Loucy (cell line): Measurements from ENCODE around the gene UBE2K.

Experiments
- H2AFZ ChIP-seq: fragments of 200-600 bp; sonication (generic); 2 replicates; pipeline ENCODE4 v1.6.0; 2016; ENCODE audit warnings: antibody characterized with exemption, mild to moderate bottlenecking, low read length, moderate library complexity
- H3F3A ChIP-seq: fragments of 200-600 bp; 2 replicates; pipeline ENCODE4 v1.6.0; 2016; ENCODE audit warnings: antibody characterized with exemption, low read depth, mild to moderate bottlenecking
- H3K27me3 ChIP-seq: fragments of 200-600 bp; sonication (generic); 2 replicates; pipeline ENCODE4 v1.6.1; 2014; ENCODE audit warnings: low read length, mild to moderate bottlenecking; ENCODE audit not compliant: insufficient read depth, poor library complexity, severe bottlenecking
- H3K36me3 ChIP-seq: fragments of 200-600 bp; sonication (generic); 2 replicates; pipeline ENCODE4 v1.6.1; 2016; ENCODE audit warnings: low read length; ENCODE audit not compliant: insufficient read depth
- H3K4me1 ChIP-seq: fragments of 200-600 bp; sonication (generic); 2 replicates; pipeline ENCODE4 v1.5.1; 2014; ENCODE audit warnings: low read length, mild to moderate bottlenecking; ENCODE audit not compliant: insufficient read depth, poor library complexity, severe bottlenecking
- H3K4me2 ChIP-seq: fragments of 200-600 bp; sonication (generic); 2 replicates; pipeline ENCODE4 v1.6.0; 2014; ENCODE audit warnings: antibody characterized with exemption, low read length, low read depth, mild to moderate bottlenecking; ENCODE audit not compliant: poor library complexity, severe bottlenecking
- H3K4me3 ChIP-seq: fragments of 200-600 bp; sonication (generic); 2 replicates; pipeline ENCODE4 v1.5.1; 2014; ENCODE audit warnings: low read length, mild to moderate bottlenecking, mixed read lengths; ENCODE audit not compliant: poor library complexity, severe bottlenecking
- H3K79me2 ChIP-seq: fragments of 200-600 bp; sonication (generic); 2 replicates; pipeline ENCODE4 v1.6.1; 2014; ENCODE audit warnings: low read length; ENCODE audit not compliant: insufficient read depth
- H3K9ac ChIP-seq: fragments of 200-600 bp; sonication (generic); 2 replicates; pipeline ENCODE4 v1.6.0; 2014; ENCODE audit warnings: mild to moderate bottlenecking, low read depth, low read length, moderate library complexity; ENCODE audit not compliant: poor library complexity, severe bottlenecking
- H3K9me2 ChIP-seq: fragments of 200-600 bp; sonication (generic); replicated peaks from 2 replicates; pipeline ENCODE4 v1.6.1; 2016; ENCODE audit warnings: low read depth, low read length, mixed read lengths
- H3K9me3 ChIP-seq: fragments of 200-600 bp; sonication (generic); 2 replicates; pipeline ENCODE4 v1.6.1; 2014; ENCODE audit warnings: mild to moderate bottlenecking, antibody characterized with exemption, low read length, low read depth; ENCODE audit not compliant: insufficient read depth
- H4K20me1 ChIP-seq: fragments of 200-600 bp; sonication (generic); 2 replicates; pipeline ENCODE4 v1.6.0; 2014; ENCODE audit warnings: antibody characterized with exemption, low read length, mild to moderate bottlenecking; ENCODE audit not compliant: insufficient read depth, poor library complexity, severe bottlenecking
- EZH2phosphoT487 ChIP-seq: fragments of 200-600 bp; IDR thresholded peaks from 2 replicates; pipeline ENCODE4 v1.6.1; 2018; ENCODE audit warnings: antibody characterized with exemption, mild to moderate bottlenecking, moderate library complexity, borderline replicate concordance
- TF ChIP-seq, protein P1 (sequence below): fragments of 200-600 bp; sonication (generic); conservative IDR thresholded peaks from 2 replicates; pipeline ENCODE4 v1.5.1; 2014; ENCODE audit warnings: mild to moderate bottlenecking, antibody characterized with exemption, low read length

Gene UBE2K

DNA sequence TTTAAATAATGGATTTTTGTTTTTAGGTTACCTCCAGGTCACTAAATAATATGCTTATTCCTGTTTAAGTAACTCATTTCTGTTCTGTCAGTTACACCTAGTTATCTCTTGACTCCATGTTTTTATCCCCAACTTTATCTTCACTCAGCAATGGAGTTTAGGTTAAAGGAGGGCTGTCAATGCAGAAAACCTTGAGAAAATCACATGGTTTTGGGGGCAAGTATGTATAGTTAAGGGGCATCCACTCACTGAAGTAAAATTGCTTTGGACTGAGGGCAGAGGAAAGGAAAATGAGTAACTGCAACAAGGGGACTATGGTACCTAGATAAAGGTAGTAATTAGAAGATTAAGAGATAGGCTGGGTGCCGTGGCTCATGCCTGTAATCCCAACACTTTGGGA lies 87.1 kb downstream of the UBE2K start:
- H3K4me3 ChIP-seq = no peak overlapping the region
- H3K9me3 ChIP-seq = no peaks in the 10 kb centered on the region
- H3F3A ChIP-seq = peaks cover 2% of the 10 kb centered on the region; the same call in 1 of the 2 replicates
- no peaks in the 10 kb centered on the region for H3K4me1 ChIP-seq
- H2AFZ ChIP-seq = no peak overlapping the region
- no peaks in the 10 kb centered on the region for H3K27me3 ChIP-seq
- no peak overlapping the region for H3K4me2 ChIP-seq
- H3K9me2 ChIP-seq = no peaks in the 10 kb centered on the region
- H3K9ac ChIP-seq = no peak overlapping the region
- peaks cover 3% of the 10 kb centered on the region; the same call in 1 of the 2 replicates for H3K36me3 ChIP-seq
- H3K79me2 ChIP-seq = no peaks in the 10 kb centered on the region
- no peaks in the 10 kb centered on the region for H4K20me1 ChIP-seq
- TF ChIP-seq, protein P1, sequence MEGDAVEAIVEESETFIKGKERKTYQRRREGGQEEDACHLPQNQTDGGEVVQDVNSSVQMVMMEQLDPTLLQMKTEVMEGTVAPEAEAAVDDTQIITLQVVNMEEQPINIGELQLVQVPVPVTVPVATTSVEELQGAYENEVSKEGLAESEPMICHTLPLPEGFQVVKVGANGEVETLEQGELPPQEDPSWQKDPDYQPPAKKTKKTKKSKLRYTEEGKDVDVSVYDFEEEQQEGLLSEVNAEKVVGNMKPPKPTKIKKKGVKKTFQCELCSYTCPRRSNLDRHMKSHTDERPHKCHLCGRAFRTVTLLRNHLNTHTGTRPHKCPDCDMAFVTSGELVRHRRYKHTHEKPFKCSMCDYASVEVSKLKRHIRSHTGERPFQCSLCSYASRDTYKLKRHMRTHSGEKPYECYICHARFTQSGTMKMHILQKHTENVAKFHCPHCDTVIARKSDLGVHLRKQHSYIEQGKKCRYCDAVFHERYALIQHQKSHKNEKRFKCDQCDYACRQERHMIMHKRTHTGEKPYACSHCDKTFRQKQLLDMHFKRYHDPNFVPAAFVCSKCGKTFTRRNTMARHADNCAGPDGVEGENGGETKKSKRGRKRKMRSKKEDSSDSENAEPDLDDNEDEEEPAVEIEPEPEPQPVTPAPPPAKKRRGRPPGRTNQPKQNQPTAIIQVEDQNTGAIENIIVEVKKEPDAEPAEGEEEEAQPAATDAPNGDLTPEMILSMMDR = no peak
- no peak for TF ChIP-seq EZH2phosphoT487

DNA sequence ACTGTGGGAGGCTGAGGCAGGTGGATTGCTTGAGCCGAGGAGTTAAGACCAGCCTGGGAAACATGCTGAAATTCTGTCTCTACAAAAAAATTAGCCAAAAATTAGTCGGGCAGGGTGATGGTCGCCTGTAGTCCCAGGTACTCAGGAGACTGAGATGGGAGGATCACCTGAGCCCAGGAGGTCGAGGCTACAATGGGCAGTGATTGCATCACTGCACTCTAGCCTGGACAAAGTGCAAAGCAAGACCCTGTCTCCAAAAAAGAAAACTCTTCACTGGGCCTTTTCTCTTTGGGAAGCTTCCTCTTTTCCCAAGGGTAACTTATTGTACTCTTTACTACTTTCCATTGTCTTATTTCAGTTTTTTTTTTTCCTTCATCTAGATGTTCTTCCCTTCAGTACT lies 88.9 kb downstream of the UBE2K start:
- TF ChIP-seq EZH2phosphoT487 = no peak
- TF ChIP-seq, protein P1 = no peak
- no peak overlapping the region for H3K9ac ChIP-seq
- H3K4me2 ChIP-seq = no peak overlapping the region
- no peak overlapping the region for H3K4me3 ChIP-seq
- H4K20me1 ChIP-seq = no peaks in the 10 kb centered on the region
- no peaks in the 10 kb centered on the region for H3K9me2 ChIP-seq
- no peaks in the 10 kb centered on the region for H3K36me3 ChIP-seq
- H3F3A ChIP-seq = peaks cover 2% of the 10 kb centered on the region; the same call in 1 of the 2 replicates
- H3K27me3 ChIP-seq = no peaks in the 10 kb centered on the region
- no peak overlapping the region for H2AFZ ChIP-seq
- no peaks in the 10 kb centered on the region for H3K4me1 ChIP-seq
- H3K79me2 ChIP-seq = no peaks in the 10 kb centered on the region
- no peaks in the 10 kb centered on the region for H3K9me3 ChIP-seq

DNA sequence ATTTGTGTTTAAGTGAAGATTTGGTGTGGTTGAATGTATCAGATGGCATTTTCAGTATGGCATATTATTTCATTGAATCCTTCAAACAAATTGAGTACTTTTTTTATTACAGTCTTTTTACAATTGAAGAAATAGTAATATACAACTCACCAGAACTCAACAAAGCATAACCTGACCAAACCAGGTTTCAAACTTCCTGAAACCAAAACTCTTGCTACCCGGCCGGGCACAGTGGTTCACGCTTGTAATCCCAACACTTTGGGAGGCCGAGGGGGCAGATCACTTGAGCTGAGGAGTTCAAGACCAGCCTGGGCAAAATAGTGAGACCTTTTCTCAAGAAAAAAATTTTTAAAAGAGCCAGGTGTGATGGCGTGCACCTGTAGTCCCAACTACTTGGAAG lies 94.2 kb downstream of the UBE2K start:
- Histone ChIP-seq H4K20me1 (no peaks in the 10 kb centered on the region), H3K9ac (no peak overlapping the region), H2AFZ (no peak overlapping the region), H3K36me3 (no peaks in the 10 kb centered on the region), H3K9me3 (no peaks in the 10 kb centered on the region), H3K79me2 (no peaks in the 10 kb centered on the region), H3K9me2 (no peaks in the 10 kb centered on the region), H3F3A (peaks cover 2% of the 10 kb centered on the region; the same call in 1 of the 2 replicates), H3K4me2 (no peak overlapping the region), H3K27me3 (no peaks in the 10 kb centered on the region), H3K4me1 (no peaks in the 10 kb centered on the region), H3K4me3 (no peak overlapping the region)
- TF ChIP-seq EZH2phosphoT487 = no peak
- TF ChIP-seq, protein P1 = no peak
